AG04450 (cell line): ENCODE measurements around the gene ZSWIM8. TPM values are rescaled to one million over a fixed set of nuclear protein-coding genes. Genes with fewer than 3 reads are reported as not detected.

Source experiments
- CTCF ChIA-PET: fragments of 300-600, 350-600 bp; formaldehyde crosslinking; extraction: SDS; loops from one replicate; lab custom pipeline; 2022; ENCODE audit warnings: antibody characterized with exemption, inconsistent platforms; lab: Charles Lee
- POLR2A ChIA-PET: fragments of 350-600 bp; formaldehyde crosslinking; extraction: SDS; loops from one replicate; lab custom pipeline; 2021; ENCODE audit warnings: antibody characterized with exemption, inconsistent platforms; lab: Yijun Ruan, JAX
- DNase-seq: peaks from one replicate; pipeline ENCODE4 v3.0.0-alpha.2; 2011; ENCODE audit warnings: low read depth, low spot score
- H3K27ac ChIP-seq: one replicate; pipeline ENCODE4 v1.5.1; 2012; ENCODE audit warnings: low read depth, low read length, control low read depth
- H3K27me3 ChIP-seq: one replicate; pipeline ENCODE4 v1.6.0; 2012; ENCODE audit warnings: low read length; ENCODE audit not compliant: control insufficient read depth, insufficient read depth
- H3K4me3 ChIP-seq: 2 replicates; pipeline ENCODE4 v1.5.1; 2011; ENCODE audit warnings: mild to moderate bottlenecking, low read depth, low read length, control low read depth
- H3K9me3 ChIP-seq: 2 replicates; pipeline ENCODE4 v1.5.1; 2012; ENCODE audit warnings: low read length; ENCODE audit not compliant: control insufficient read depth, insufficient read depth
- polyA plus RNA-seq: library from polyadenylated mRNA; depleted of rRNA; stranded (reverse); fragments of >200 nt; gene quantifications from 2 replicates; pipeline ENCODE4 v1.2.3, GENCODE V29; 2011
- TF ChIP-seq, protein P1 (sequence below): IDR thresholded peaks from 2 replicates; pipeline ENCODE4 v1.5.1; 2011; ENCODE audit warnings: low read depth, low read length, control low read depth, inconsistent platforms

ZSWIM8 gene
- polyA plus RNA-seq, 1 experiment = 44.2 TPM

DNA sequence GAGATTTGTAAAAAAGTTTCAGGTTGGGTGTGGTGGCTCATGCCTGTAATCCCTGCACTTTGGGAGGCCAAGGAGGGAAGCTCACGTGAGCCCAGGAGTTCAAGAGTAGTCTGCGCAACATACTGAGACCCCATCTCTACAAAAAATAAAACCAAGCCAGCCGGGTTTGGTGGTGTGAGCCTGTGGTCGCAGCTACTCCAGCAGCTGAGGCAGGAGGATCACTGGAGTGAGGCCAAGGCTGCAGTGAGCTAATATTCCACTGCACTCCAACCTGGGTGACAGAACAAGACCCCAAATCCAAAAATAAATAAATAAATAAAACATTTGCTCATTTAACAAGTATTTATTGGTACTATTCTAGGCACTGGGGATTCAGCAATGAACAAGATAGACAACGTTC, 5.1 kb upstream of the ZSWIM8 start:
- no peaks in the 10 kb centered on the region; the same call in 1 of the 2 replicates for H3K9me3 ChIP-seq
- POLR2A ChIA-PET = interaction anchor here (2.4 kb wide), 1 partner anchor 8 kb away, joined by 28 read pairs; a partner anchor contains a TSS
- no peaks in the 10 kb centered on the region for H3K27me3 ChIP-seq
- no peak overlapping the region for H3K27ac ChIP-seq
- DNase-seq = no peak
- TF ChIP-seq, protein P1, sequence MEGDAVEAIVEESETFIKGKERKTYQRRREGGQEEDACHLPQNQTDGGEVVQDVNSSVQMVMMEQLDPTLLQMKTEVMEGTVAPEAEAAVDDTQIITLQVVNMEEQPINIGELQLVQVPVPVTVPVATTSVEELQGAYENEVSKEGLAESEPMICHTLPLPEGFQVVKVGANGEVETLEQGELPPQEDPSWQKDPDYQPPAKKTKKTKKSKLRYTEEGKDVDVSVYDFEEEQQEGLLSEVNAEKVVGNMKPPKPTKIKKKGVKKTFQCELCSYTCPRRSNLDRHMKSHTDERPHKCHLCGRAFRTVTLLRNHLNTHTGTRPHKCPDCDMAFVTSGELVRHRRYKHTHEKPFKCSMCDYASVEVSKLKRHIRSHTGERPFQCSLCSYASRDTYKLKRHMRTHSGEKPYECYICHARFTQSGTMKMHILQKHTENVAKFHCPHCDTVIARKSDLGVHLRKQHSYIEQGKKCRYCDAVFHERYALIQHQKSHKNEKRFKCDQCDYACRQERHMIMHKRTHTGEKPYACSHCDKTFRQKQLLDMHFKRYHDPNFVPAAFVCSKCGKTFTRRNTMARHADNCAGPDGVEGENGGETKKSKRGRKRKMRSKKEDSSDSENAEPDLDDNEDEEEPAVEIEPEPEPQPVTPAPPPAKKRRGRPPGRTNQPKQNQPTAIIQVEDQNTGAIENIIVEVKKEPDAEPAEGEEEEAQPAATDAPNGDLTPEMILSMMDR = no peak
- H3K4me3 ChIP-seq = peak overlapping the region; percentile 33; the same call in 1 of the 2 replicates
- CTCF ChIA-PET = interaction anchor here (1.5 kb wide), 1 partner anchor 160 kb away, joined by 6 read pairs; no protein-coding TSS in a partner anchor

DNA sequence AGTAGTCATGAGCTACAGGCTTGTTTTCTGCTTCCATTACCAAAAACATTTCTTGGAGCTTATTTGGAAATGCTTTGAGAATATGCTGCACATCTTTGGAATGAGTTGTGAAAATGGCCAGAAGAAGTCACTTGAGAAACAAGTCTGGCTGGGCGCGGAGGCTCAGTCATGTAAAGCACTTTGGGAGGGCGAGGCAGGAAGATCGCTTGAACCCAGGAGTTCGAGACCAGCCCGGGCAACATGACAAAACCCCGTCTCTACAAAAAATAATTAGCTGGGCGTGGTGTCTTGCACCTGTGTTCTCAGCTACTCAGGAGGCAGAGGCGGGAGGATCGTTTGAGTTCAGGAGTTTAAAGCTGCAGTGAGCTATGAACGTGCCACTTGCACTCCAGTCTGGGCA, 4.4 kb upstream of the ZSWIM8 start:
- Histone ChIP-seq H3K27ac (no peak overlapping the region), H3K9me3 (peaks cover 3% of the 10 kb centered on the region; the same call in 1 of the 2 replicates), H3K4me3 (peak overlapping the region; percentile 86), H3K27me3 (no peaks in the 10 kb centered on the region)
- DNase-seq = no peak
- CTCF ChIA-PET = interaction anchor here (0.6 to 1.5 kb wide), 3 partner anchors 98 to 1069 kb away, joined by 3 to 6 read pairs (median 4); no protein-coding TSS in a partner anchor
- POLR2A ChIA-PET = interaction anchor here (1.0 to 2.4 kb wide), 2 partner anchors 9 to 15 kb away, joined by 3 to 28 read pairs; a partner anchor contains a TSS
- TF ChIP-seq, protein P1 = no peak

DNA sequence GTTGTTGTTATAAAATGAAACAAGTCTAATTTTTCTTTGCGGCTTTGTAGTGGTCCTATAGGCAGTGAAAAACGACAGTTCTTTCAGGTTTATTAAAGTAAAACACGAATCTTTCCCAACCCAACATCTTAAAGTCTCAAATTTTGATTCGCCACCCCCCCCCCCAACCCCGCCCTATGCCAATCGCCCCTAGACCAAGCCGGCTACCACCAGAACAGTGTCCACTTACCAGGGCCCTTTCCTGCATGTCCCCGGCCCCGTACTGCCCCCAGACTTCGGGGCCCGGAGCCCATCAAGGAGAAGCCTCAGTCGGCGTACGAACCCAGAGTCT, 3.9 kb upstream of the ZSWIM8 start:
- TF ChIP-seq, protein P1 = no peak
- peak overlapping the region; percentile 83 for H3K27ac ChIP-seq
- no peak for DNase-seq
- ChIA-PET CTCF (interaction anchor here (0.6 to 1.5 kb wide), 3 partner anchors 98 to 1068 kb away, joined by 3 to 6 read pairs (median 4); no protein-coding TSS in a partner anchor), POLR2A (interaction anchor here (0.8 to 2.4 kb wide), 5 partner anchors 10 to 51 kb away, joined by 3 to 28 read pairs (median 3); a partner anchor contains a TSS)
- H3K9me3 ChIP-seq = peaks cover 4% of the 10 kb centered on the region; the same call in 1 of the 2 replicates
- H3K27me3 ChIP-seq = no peaks in the 10 kb centered on the region
- peak overlapping the region; percentile 86 for H3K4me3 ChIP-seq

DNA sequence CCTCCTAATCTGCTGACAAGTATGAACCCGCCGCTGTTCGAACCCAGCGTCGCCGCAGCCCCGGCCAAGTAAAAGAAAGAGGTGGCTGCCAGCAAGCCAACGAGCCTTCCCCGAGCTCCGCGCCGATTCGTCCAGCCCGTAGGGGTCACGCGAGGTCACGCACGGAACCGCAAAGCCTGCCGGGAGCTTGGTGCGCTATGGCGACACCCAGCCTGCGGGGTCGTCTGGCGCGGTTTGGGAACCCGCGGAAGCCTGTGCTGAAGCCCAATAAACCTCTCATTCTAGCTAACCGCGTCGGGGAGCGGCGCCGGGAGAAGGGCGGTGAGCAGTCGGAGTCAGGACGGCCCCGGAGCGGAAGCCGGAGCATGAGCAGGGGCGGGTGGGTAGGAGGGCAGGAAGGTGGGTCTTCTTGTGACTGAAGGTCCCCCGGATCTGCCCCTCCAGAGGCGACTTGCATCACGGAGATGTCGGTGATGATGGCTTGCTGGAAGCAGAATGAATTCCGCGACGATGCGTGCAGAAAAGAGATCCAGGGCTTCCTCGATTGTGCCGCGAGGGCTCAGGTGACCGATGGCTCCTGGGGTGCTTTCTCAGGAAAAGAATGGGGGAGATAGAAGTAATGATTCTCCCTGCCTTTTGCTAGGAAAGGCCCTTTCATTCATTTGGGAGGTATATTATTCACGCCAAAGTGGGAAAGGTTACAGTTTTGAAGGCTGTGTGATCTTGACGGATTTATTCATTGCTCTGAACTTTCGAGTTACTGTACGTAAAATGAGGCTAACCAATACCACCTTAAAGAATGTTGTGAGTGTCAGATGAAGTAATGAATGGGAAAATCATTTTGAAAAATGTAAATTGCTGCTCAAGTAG, 3.3 kb upstream of the ZSWIM8 start, which contains the start of gene CHCHD1:
CHCHD1 (plus strand) TSS at position 170 of the 870 bp plus-strand sequence; CDS start at position 198, 28 bp downstream.
- H3K9me3 ChIP-seq = peaks cover 4% of the 10 kb centered on the region; the same call in 1 of the 2 replicates
- TF ChIP-seq, protein P1 = no peak
- H3K27ac ChIP-seq = peak within 1 kb of the TSS; percentile 83
- DNase-seq = peak; percentile 63
- H3K27me3 ChIP-seq = no peaks in the 10 kb centered on the region
- peak within 1 kb of the TSS; percentile 86 for H3K4me3 ChIP-seq
- ChIA-PET CTCF (interaction anchor here (0.6 to 1.5 kb wide), 3 partner anchors 97 to 1068 kb away, joined by 3 to 6 read pairs (median 4); no protein-coding TSS in a partner anchor), POLR2A (interaction anchor here (0.6 to 2.4 kb wide), 6 partner anchors 10 to 52 kb away, joined by 3 to 28 read pairs (median 3); a partner anchor contains a TSS)
